Measurements from ENCODE around the gene FEN1. TPM values are rescaled to one million over a fixed set of nuclear protein-coding genes. Genes with fewer than 3 reads are reported as not detected.

Gene FEN1
- total RNA-seq, 4 donors from 2014 or later = 11.4 to 38.1 (median 23.5) TPM

DNA sequence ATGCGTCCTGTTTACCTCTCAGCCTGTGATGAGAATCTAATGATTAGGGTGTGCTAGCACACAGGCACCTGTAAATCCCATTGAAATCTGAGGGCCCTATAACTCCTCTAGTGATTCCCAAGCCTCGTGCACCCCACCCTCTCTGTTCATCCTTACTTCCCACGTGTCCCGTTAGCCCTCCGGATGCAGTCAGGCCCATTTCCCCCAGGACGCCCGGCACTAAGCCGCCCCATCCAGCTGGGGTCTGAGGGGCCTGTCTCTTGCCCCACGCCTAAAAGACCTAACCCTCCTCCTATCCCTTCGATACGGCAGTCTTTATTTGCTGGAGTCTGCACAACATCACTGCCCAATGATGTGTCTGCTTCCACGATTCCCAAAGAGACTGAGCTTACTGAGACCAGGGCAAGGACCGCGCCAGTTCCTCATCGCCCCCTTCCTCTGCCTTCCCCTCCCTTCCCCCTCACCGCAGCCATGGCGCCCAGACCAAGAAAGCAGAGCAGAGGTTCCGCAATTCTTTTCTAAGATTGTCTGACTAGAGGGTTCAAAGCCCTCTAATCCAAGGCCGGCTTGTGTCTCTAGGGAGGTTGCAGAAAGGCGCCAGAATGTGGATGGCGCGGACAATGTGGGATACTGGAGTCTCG lies 34.3 kb downstream of the FEN1 start:
- Histone ChIP-seq H3K27me3 (peaks cover 0 to 35% (median 3%) of the 10 kb centered on the region in 4 donors), H3K27ac (peak overlapping the region; percentile 52 to 85 (median 66)), H3K4me1 (peaks cover 13 to 52% (median 21%) of the 10 kb centered on the region in 3 donors), H3K9me3 (no peaks in the 10 kb centered on the region), H3K4me3 (peak overlapping the region; percentile 13 to 68 (median 52)), H3K36me3 (no peaks in the 10 kb centered on the region)
- intact Hi-C loops (cut with DNase I) = no loop called here
- TF ChIP-seq CTCF (IDR thresholded peaks at IDR 0.05) (no peak), POLR2A (IDR thresholded peaks at IDR 0.05) (no peak)
- 33 to 52% methylated on average over 16 to 22 of the region's 23 CpGs for WGBS, 2 donors
- DNase-seq = no peak

GRCh38 chr11:61827571-61828378 lies 35.1 kb downstream of the FEN1 start, which contains the start of gene FADS2:
TSS of gene FADS2 (plus strand) at chr11:61828300. CDS start at chr11:61828391, 91 bp downstream.
- Histone ChIP-seq H3K9me3 (no peaks in the 10 kb centered on the region), H3K4me3 (peak within 1 kb of the TSS; percentile 13 to 68 (median 52)), H3K36me3 (no peaks in the 10 kb centered on the region), H3K4me1 (peaks cover 13 to 52% (median 21%) of the 10 kb centered on the region in 3 donors), H3K27me3 (peaks cover 0 to 39% (median 3%) of the 10 kb centered on the region in 4 donors), H3K27ac (peak within 1 kb of the TSS; percentile 52 to 85 (median 66))
- TF ChIP-seq POLR2A (IDR thresholded peaks at IDR 0.05) (peak in 1 of 4 donors; percentile 55), CTCF (IDR thresholded peaks at IDR 0.05) (no peak)
- intact Hi-C loops (cut with DNase I) = no loop called here
- DNase-seq = peak; percentile 41
- 2 to 4% methylated on average over 28 to 37 of the region's 83 CpGs for WGBS, 2 donors

DNA sequence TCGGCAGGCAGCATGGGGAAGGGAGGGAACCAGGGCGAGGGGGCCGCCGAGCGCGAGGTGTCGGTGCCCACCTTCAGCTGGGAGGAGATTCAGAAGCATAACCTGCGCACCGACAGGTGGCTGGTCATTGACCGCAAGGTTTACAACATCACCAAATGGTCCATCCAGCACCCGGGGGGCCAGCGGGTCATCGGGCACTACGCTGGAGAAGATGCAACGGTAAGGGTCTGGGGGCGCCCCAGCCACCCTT lies 35.6 kb downstream of the FEN1 start:
- Histone ChIP-seq H3K27me3 (peaks cover 0 to 39% (median 3%) of the 10 kb centered on the region in 4 donors), H3K4me3 (peak overlapping the region; percentile 13 to 68 (median 52)), H3K27ac (peak overlapping the region; percentile 52 to 85 (median 66)), H3K4me1 (peaks cover 13 to 52% (median 21%) of the 10 kb centered on the region in 3 donors), H3K36me3 (no peaks in the 10 kb centered on the region), H3K9me3 (no peaks in the 10 kb centered on the region)
- intact Hi-C loops (cut with DNase I) = no loop called here
- DNase-seq = no peak
- 0 to 1% methylated on average over 1 to 13 of the region's 16 CpGs for WGBS, 2 donors
- no peak for TF ChIP-seq CTCF (IDR thresholded peaks at IDR 0.05)
- no peak for TF ChIP-seq POLR2A (IDR thresholded peaks at IDR 0.05)

DNA sequence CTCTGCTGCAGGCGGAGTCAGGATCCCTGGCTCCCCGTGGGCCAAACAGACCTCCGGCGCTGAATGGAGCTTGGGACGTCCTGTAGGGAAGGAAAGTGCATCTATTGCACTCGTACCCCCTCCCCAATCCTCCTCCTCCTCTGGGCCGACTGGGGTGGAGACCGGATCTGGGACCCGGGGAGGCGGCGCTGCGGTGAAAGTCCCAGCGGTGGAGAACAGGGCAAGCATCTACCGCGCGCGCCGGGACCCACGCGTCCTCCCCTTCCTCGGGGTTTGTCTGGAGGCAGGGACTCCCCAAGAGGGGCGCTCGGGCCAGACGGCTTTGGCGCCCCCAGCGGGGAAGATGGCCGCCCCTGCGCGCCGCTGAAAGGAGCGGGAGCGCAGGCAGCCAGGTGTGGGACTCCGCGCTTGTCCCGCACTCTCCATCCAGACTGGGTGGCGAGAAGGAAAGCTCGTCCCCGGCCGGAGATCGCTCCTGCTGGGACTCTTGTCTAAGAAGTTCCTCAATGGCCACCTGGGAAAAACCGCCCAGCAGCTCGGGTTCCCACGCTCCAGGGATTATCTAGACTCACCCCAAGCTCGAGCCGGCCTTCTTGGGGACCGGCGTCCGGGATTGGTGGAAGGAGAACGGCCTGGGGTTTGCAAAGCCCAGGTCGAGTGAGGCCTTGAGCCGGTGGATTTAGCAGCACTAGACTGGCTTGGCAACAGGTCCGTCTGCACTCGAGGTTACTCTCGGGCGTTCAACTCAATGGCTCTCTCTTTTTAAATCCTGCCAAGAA lies 36.1 kb downstream of the FEN1 start:
- no peaks in the 10 kb centered on the region for H3K9me3 ChIP-seq
- H3K27me3 ChIP-seq = peaks cover 0 to 39% (median 3%) of the 10 kb centered on the region in 4 donors
- H3K36me3 ChIP-seq = no peaks in the 10 kb centered on the region
- 6 to 38% methylated on average over 4 to 26 of the region's 55 CpGs for WGBS, 2 donors
- intact Hi-C loops (cut with DNase I) = no loop called here
- H3K4me3 ChIP-seq = peak overlapping the region; percentile 13 to 68 (median 52)
- TF ChIP-seq POLR2A (IDR thresholded peaks at IDR 0.05) = no peak
- TF ChIP-seq CTCF (IDR thresholded peaks at IDR 0.05) = peak in 2 of 6 experiments; percentile 24 to 34
- peaks cover 13 to 52% (median 21%) of the 10 kb centered on the region in 3 donors for H3K4me1 ChIP-seq
- DNase-seq = no peak
- H3K27ac ChIP-seq = peak overlapping the region; percentile 52 to 85 (median 66)
